HG02840 (cell line): ENCODE results near the gene CD93.

ENCODE experiments used
- ATAC-seq: cut with Tn5 transposase; IDR thresholded peaks from one replicate; pipeline ENCODE4 v1.9.1; 2021; ENCODE audit warnings: mild to moderate bottlenecking, moderate library complexity, moderate number of reproducible peaks; ENCODE audit not compliant: unreplicated experiment, low FRiP score

The CD93 gene

DNA sequence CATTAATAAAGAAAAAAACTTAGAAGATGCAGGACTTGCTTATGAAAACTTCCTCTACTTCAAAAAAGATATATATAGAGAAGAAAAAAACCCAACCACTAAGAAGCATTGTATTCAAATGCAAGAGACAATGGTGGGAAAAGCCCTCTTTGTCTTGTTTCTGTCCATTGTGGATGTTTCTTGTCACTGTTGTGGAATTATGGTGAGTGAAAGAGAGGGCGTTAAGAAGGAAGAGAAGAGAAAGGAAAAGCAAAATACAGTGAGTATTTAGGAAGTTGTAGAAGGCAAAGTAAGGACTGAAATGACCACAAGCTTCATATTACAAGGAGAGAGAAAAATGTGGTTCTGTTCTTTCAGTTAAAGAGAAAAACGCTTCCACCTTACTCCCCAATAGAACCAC, 22.5 kb downstream of the CD93 start:
- ATAC-seq: no peak

DNA sequence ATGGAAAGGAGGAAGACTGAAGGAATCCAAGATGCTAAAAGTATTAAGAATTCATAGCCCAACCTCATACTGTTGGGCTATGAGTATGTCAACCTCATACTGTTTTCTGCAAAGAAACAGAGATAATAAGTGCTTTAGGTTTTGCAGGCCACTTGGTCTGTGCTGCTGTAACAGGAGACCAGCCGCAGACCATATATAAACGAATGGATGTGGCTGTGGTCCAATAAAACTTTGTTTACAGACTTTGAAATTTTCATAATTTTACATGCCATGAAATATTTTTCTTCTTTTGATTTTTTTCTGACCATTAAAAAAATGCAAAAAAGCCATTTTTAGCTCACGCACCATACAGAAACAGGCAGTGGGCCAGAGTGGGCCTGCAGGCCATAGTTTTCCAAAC, 23.0 kb downstream of the CD93 start:
- ATAC-seq: no peak

- ATAC-seq: no peak
Measured at GRCh38 chr20:23062632-23063031, 23.5 kb downstream of the CD93 start.

- ATAC-seq: no peak
Measured at GRCh38 chr20:23061734-23062561, 24.2 kb downstream of the CD93 start.

DNA sequence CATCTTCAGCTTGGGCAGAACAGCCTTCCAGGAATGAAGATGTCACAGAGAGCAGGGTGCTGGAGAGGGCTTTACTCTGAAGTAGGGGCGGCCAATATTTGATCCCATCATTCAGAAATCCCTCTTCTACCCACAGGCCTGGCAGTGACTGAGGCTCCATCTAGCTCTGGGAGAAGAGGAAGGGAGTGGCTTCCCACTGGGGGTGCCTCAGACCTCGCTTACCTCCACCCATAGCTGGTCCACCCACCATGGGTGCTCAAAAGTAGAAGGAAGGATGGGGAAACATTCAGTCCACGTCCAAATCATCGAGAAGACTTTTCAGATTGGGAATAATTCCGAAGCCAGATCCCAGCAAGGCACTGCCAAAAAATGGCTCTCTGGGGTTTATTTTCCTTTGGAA, 24.9 kb downstream of the CD93 start:
- ATAC-seq: no peak

- no peak for ATAC-seq
Measured at GRCh38 chr20:23060629-23061028, 25.5 kb downstream of the CD93 start.

DNA sequence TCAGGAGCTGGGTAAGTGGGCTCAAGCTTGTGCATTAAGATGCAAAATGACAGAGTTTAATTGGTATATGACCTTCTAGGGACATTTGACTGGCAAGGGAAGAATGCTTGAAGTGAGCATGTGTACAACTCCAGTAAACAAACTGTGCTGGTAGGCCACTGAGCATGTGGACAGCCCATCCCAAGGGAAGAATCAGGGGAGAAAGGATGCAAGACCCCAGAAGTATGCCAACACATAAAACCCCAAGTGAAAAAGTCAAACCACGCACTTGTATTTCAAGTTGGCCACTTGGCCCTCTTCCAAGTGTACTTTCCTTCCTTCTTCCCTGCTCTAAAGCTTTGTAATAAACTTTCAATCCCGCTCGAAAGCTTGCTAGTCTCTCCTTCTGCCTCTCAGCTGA, 26.3 kb downstream of the CD93 start:
- no peak for ATAC-seq

DNA sequence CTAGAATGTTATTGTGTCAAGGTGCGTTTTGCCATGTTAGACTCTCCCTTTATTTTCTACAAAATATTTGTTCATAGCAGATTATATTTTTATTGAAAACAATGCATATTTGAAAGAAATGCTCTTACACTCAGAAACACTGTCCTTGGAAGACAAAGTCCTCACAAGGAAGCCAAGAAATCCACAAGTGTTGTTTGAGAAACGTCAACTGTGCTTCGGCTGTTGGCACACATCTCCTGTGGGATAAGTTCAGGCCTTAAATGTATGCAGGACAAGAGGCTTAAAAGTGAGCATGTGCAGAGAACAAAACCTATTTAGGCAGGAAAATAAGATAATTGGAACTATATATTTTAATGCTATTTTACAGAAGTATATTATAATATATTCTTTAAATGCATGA, 27.1 kb downstream of the CD93 start:
- no peak for ATAC-seq

- ATAC-seq: no peak
Measured at GRCh38 chr20:23058240-23058639, 27.9 kb downstream of the CD93 start.

GRCh38 chr20:23052904-23053303, 33.2 kb downstream of the CD93 start:
- ATAC-seq: no peak

DNA sequence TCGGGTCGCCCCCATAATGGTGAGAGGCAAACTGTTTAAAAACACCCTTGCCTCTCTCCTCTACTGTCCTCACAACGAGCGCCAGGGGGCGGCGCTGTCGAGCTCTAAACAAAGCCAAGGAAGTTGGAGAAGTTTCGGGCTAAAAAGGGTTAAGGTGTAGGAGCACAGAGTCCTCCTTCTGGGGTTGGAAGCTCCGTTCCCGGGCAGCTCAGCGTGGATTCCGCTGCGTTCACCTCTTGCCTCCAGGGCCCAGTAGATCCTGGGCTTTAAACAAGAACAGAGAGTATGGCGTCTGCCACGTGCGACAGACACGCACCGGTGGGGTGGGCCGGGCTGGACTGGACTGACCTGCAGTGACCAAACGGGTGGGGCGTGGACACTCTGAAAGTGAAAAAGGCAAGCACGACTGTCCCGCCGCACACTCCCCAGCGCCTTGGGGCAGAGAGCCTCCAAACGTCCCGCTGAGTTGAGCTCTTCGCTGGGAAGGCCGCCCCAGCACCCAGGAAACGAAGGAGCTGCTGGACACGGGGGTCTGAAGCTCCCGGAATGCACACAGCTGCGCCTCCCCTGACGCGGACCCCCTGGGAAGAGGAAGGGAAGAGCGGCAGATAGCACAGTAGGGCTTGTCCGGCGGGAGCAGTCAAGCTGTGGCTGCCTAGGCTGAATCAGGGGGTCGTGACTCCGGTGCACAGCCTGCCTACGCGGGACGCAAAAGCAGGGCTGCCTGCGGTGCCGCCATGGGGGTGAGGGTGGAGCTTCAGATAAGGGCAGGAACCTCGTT, 35.1 kb downstream of the CD93 start:
- no peak for ATAC-seq

DNA sequence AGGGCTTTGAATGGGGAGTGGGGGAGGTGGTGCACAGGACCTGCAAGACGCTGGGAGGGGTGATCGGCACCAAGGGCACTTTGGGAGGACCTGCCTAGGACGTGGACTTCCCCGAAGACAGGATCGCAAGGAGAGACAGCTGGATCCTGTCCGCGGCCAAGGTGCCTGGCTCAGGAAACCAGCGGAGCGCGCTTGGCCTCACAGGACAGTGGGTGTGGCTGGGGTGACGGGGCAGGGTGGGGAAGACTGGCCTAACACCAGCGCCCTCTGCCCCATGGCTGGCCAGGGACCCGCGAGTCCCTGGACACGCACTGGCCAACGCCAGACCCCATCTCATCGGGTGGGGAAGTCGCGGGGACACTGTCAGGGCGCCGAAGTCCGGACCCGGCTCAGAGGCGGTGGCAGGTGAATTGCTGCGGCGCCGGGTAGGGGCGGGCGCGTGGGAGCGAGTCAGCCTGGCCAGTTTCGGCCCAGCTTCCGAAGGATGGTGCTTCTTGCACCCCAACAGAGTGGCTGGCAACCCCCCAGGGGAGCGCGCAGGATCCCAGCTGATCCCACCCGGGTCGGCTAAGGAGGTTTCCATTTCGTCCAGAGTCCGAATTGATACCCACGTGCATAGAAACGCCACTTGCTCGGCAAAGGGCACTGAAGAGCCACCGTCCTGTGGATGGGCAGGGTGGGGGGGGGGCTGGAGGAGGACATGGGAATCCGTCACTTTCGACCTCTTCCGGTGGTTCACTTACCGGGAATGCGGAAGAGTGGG, 35.9 kb downstream of the CD93 start:
- no peak for ATAC-seq

- ATAC-seq: no peak
Measured at GRCh38 chr20:23049201-23050075, 36.7 kb downstream of the CD93 start, which contains the start of gene THBD. TSS of gene THBD (minus strand) at chr20:23049672. CDS start at chr20:23049504, 168 bp downstream.

DNA sequence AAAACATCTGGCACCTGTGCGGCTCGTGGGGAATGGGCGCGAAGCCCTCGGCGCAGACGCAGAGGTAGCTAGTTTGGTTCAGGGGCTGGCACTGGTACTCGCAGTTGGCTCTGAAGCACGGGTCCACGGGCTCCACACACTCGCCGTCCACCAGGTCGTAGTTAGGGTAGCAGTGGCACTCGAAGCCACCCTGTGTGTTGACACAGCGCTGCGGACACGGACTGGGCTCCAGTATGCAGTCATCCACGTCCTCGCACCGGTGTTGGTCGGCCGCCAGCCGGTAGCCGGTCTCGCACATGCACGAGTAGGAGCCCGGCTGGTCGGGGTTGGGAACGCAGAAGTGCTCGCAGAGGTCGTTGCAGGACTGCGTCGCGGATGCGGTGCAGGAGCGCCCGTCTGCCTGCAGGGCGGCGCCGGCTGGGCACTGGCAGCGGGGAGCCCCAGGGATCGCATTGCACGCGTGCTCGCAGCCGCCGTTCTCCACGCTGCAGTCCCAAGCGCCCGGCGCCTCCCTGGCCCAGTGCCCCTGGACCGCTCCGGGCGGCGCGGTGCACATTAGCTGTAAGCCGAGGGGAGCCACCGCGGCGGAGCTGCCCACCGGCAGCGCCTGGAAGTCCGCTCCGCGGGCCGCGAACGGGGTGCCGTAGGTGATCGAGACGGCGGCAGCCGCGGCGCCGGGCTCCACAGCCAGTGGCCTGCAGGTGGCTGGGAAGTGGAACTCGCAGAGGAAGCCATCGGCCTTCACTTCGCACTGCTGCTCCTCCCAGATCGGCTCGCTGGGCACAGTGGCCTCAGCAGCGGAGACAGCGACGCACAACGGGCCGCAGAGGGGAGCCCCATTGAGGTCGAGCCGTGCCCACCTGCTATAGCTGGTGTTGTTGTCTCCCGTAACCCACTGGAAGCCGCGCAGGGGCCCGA, 37.6 kb downstream of the CD93 start:
- ATAC-seq: no peak

GRCh38 chr20:23047738-23048214, 38.3 kb downstream of the CD93 start:
- no peak for ATAC-seq

- ATAC-seq: no peak
Measured at GRCh38 chr20:23047001-23047737, 39.0 kb downstream of the CD93 start.

GRCh38 chr20:23046431-23046830, 39.7 kb downstream of the CD93 start:
- ATAC-seq: no peak

- no peak for ATAC-seq
Measured at GRCh38 chr20:23043376-23043775, 42.7 kb downstream of the CD93 start.
